Measurements from ENCODE around the gene SLC22A17. TPM values are rescaled to one million over a fixed set of nuclear protein-coding genes. Genes with fewer than 3 reads are reported as not detected.

Gene SLC22A17
- total and polyA plus RNA-seq, 9 of the 15 experiments (the other 6 are each of a cell fraction or from before 2014, with no cell fraction given): 0.07 to 0.09 TPM; not detected in 7

DNA sequence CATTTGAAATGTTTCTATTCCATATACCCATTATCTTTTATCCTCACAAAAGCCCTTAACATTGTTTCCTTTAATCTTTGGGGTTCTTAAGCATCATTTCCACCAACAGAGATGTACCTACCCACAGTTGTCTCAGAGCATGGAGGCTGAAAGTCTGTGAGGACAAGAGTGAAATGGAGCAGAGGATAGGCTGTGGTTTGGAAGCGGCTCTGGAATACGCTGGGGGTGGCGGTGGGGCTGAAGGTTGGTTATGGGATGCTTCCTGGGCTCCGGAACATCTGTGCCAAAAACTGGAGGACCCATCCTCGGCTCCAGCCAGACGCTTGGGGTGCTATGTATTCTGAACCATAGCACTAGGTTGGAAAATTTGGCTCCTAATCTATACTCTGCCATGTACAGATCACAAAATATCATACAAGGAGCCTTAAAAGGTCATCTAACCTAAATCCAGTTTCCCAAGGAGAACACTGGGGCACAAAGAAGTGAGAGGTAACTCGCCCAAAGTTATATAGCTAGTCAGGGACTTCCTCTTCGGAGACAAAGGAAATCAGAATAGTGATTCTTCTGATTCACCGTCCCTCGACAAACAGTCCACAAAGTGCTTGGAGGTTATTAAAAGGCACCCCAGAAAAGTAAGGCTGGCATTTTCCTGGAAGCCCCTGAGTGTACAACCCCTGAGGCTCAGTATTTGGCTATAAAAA is 52.6 kb downstream of the SLC22A17 start (continued):
- TF ChIP-seq TBP (optimal IDR thresholded peaks at IDR 0.05; ENCODE audit: low read depth, low read length) (peak; percentile 30), ZNF431 (CRISPR knock-in tag; IDR thresholded peaks at IDR 0.05) (peak; percentile 39; the same call in 1 of the 2 replicates)

GRCh38 chr14:23299211-23299957 is 53.3 kb downstream of the SLC22A17 start:
- POLR2A ChIA-PET: interaction anchor here (2.2 kb wide), 2 partner anchors 8 to 12 kb away, joined by 7 to 14 read pairs; partner anchors contain the start of gene HOMEZ
- TF ChIP-seq SREBF2 (CRISPR knock-in tag; IDR thresholded peaks at IDR 0.05) (no peak), IRF2 (CRISPR knock-in tag; IDR thresholded peaks at IDR 0.05) (no peak), EHMT2 (IDR thresholded peaks at IDR 0.05) (peak; percentile 44; the same call in 1 of the 2 replicates), ETS1 (conservative IDR thresholded peaks at IDR 0.05; ENCODE audit: control insufficient read depth, low read depth, low read length) (no peak), PHF20 (IDR thresholded peaks at IDR 0.05; ENCODE audit: partially characterized antibody) (no peak), HDAC1 (IDR thresholded peaks at IDR 0.05) (0 out of 4 replicates have a peak, but pooled peaks of 1 of the 2 experiments have one; percentile 14), CREB1 (IDR thresholded peaks at IDR 0.05) (no peak), CREB1 (CRISPR knock-in tag; IDR thresholded peaks at IDR 0.05) (no peak), ZNF408 (CRISPR knock-in tag; IDR thresholded peaks at IDR 0.05; ENCODE audit: low read depth) (no peak), HDAC2 (IDR thresholded peaks at IDR 0.05) (peak; percentile 19; the same call in 1 of the 2 replicates), POLR2H (tag; IDR thresholded peaks at IDR 0.05; ENCODE audit: low read depth) (no peak), KDM1A (IDR thresholded peaks at IDR 0.05) (no peak), BCL6 (CRISPR knock-in tag; IDR thresholded peaks at IDR 0.05) (no peak), TCF7L2 (IDR thresholded peaks at IDR 0.05; ENCODE audit: low read depth, low read length) (no peak), CHD2 (IDR thresholded peaks at IDR 0.05; ENCODE audit: low read depth, low read length) (no peak), NFXL1 (CRISPR knock-in tag; IDR thresholded peaks at IDR 0.05) (no peak), ZNF23 (CRISPR knock-in tag; IDR thresholded peaks at IDR 0.05) (no peak)
- TF ChIP-seq, protein P1, sequence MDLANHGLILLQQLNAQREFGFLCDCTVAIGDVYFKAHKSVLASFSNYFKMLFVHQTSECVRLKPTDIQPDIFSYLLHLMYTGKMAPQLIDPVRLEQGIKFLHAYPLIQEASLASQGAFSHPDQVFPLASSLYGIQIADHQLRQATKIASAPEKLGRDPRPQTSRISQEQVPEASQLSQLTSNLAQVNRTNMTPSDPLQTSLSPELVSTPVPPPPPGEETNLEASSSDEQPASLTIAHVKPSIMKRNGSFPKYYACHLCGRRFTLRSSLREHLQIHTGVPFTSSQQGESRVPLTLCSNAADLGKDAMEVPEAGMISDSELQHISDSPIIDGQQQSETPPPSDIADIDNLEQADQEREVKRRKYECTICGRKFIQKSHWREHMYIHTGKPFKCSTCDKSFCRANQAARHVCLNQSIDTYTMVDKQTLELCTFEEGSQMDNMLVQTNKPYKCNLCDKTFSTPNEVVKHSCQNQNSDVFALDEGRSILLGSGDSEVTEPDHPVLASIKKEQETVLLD (IDR thresholded peaks at IDR 0.05): 0 out of 2 replicates have a peak, but pooled peaks have one; percentile 33

More at GRCh38 chr14:23299211-23299957, 53.3 kb downstream of the SLC22A17 start:
- no peaks in the 10 kb centered on the region for H3K9me3 ChIP-seq (replicated peaks; ENCODE audit: control insufficient read depth, insufficient read depth, low read depth, low read length)
- peak in 2 of 4 experiments; percentile 26 to 67 for DNase-seq (ENCODE audit: extremely low read depth in 1 of 4, low spot score in 3 of 4)
- H3K4me2 ChIP-seq (ENCODE audit: insufficient read depth, low read length): peak overlapping the region; percentile 23
- no TSS peak for BruUV-seq (replicated peaks)
- H3K27ac ChIP-seq (ENCODE audit: extremely low read depth, low read depth, low read length): no peak overlapping the region
- H3K4me1 ChIP-seq (replicated peaks in 1 of 2; ENCODE audit: control insufficient read depth in 2 of 2, insufficient read depth in 2 of 2, low read length in 2 of 2): peaks cover 24 to 31% of the 10 kb centered on the region in 2 experiments
- in situ Hi-C loops (cut with MboI): no loop called here
- peak; percentile 15 for FAIRE-seq
- intact Hi-C loops (cut with micrococcal nuclease): loop anchor here (1.0 kb wide), 1 partner anchor 34 kb away; no protein-coding TSS in a partner anchor
- H3K27me3 ChIP-seq (ENCODE audit: control insufficient read depth in 2 of 2, insufficient read depth in 2 of 2, low read length in 2 of 2): no peaks in the 10 kb centered on the region
- WGBS (ENCODE audit: insufficient coverage, low coverage, missing lambda C conversion rate): 66% methylated on average over 2 of the region's 2 CpGs
- peaks cover 23% of the 10 kb centered on the region; the same call in 2 of the 3 replicates for H3K36me3 ChIP-seq (ENCODE audit: control insufficient read depth, insufficient read depth, low read length)
- CTCF ChIA-PET (ENCODE audit: low intra/inter-chr PET ratio): interaction anchor here (0.8 to 5.9 kb wide), 4 partner anchors 19 to 178 kb away, joined by 4 to 58 read pairs (median 31); no protein-coding TSS in a partner anchor
- ATAC-seq: no peak
- no peak overlapping the region for H2AFZ ChIP-seq (ENCODE audit: low read depth, low read length)
- no peak overlapping the region; a peak in 1 of 4 replicates for H3K9ac ChIP-seq (ENCODE audit: insufficient read depth in 1 of 2, low read depth in 2 of 2, low read length in 2 of 2)
- no peak overlapping the region for H3K4me3 ChIP-seq
- peaks cover 16% of the 10 kb centered on the region for H3K79me2 ChIP-seq (ENCODE audit: control insufficient read depth, insufficient read depth, low read length)
- H4K20me1 ChIP-seq (replicated peaks; ENCODE audit: control insufficient read depth, insufficient read depth, low read length): no peaks in the 10 kb centered on the region
- H3K9me1 ChIP-seq (ENCODE audit: control insufficient read depth, insufficient read depth, low read length): no peaks in the 10 kb centered on the region
